ENCODE measurements around the gene RBP2. TPM values are rescaled to one million over a fixed set of nuclear protein-coding genes. Genes with fewer than 3 reads are reported as not detected.

RBP2 gene
- total and polyA plus RNA-seq, 10 of the 15 experiments (the other 5 are each of a cell fraction or from before 2014, with no cell fraction given): not detected

GRCh38 chr3:139440639-139441556, 35.4 kb downstream of the RBP2 start:
- BruUV-seq (replicated peaks): no TSS peak
- H3K27ac ChIP-seq (ENCODE audit: control insufficient read depth, insufficient read depth): no peak overlapping the region
- no peak for DNase-seq (ENCODE audit: low read depth, low spot score)
- H2AFZ ChIP-seq (ENCODE audit: control insufficient read depth, low read depth, low read length): no peak overlapping the region
- ATAC-seq: peak; percentile 44
- CTCF ChIA-PET: interaction anchor here (1.3 kb wide), 1 partner anchor 14 kb away, joined by 3 read pairs; no protein-coding TSS in a partner anchor
- RAD21 ChIA-PET (ENCODE audit: unreplicated experiment): no interaction called here
- no peaks in the 10 kb centered on the region for H3K9me3 ChIP-seq (replicated peaks; ENCODE audit: control insufficient read depth, insufficient read depth, low read length)
- WGBS (ENCODE audit: insufficient coverage, insufficient replicate concordance, low lambda C conversion rate, missing lambda C conversion rate): 86% methylated on average over 7 of the region's 7 CpGs
- H4K20me1 ChIP-seq (ENCODE audit: control insufficient read depth, insufficient read depth): no peaks in the 10 kb centered on the region
- intact Hi-C loops (cut with micrococcal nuclease; ENCODE audit: unreplicated experiment) (no loop called here), in situ Hi-C loops (cut with MboI) (loop anchor here (25.0 kb wide), 1 partner anchor 1421 kb away; no protein-coding TSS in a partner anchor)
- no peak overlapping the region for H3K9ac ChIP-seq (ENCODE audit: control insufficient read depth, insufficient read depth, low read length)
- H3K79me2 ChIP-seq (ENCODE audit: control insufficient read depth, insufficient read depth, low read length): no peaks in the 10 kb centered on the region
- no peaks in the 10 kb centered on the region for H3K36me3 ChIP-seq (ENCODE audit: control insufficient read depth in 2 of 2, insufficient read depth in 2 of 2, low read length in 1 of 2)
- SMC1A ChIA-PET (ENCODE audit: uncharacterized antibody, unreplicated experiment): interaction anchor here (0.6 to 1.6 kb wide), 2 partner anchors 13 to 16 kb away, joined by 3 to 6 read pairs; no protein-coding TSS in a partner anchor
- H3K4me1 ChIP-seq (ENCODE audit: control insufficient read depth, insufficient read depth, low read length): no peaks in the 10 kb centered on the region
- POLR2A ChIA-PET: no interaction called here
- H3K27me3 ChIP-seq (replicated peaks in 1 of 2; ENCODE audit: control insufficient read depth in 2 of 2, insufficient read depth in 2 of 2, low read length in 1 of 2): no peaks in the 10 kb centered on the region
- no peak overlapping the region for H3K4me2 ChIP-seq (ENCODE audit: control insufficient read depth, insufficient read depth)
- H3K4me3 ChIP-seq: no peak overlapping the region
- FAIRE-seq: no peak
- TF ChIP-seq RBBP5 (conservative IDR thresholded peaks at IDR 0.05) (no peak), SP1 (IDR thresholded peaks at IDR 0.05; ENCODE audit: low read depth, low read length) (no peak), WRNIP1 (IDR thresholded peaks at IDR 0.05; ENCODE audit: borderline replicate concordance, low read depth, low read length) (no peak), IRF4 (IDR thresholded peaks at IDR 0.05; ENCODE audit: low read depth, low read length) (no peak), YBX1 (IDR thresholded peaks at IDR 0.05) (no peak), EP300 (IDR thresholded peaks at IDR 0.05; ENCODE audit: borderline replicate concordance in 1 of 2, control insufficient read depth in 1 of 2, low read depth in 2 of 2, low read length in 2 of 2) (no peak), POLR2AphosphoS2 (IDR thresholded peaks at IDR 0.05; ENCODE audit: low read depth, low read length) (no peak), NFIC (IDR thresholded peaks at IDR 0.05; ENCODE audit: low read depth, low read length) (no peak), SMAD5 (IDR thresholded peaks at IDR 0.05; ENCODE audit: low read depth) (no peak), DPF2 (IDR thresholded peaks at IDR 0.05) (no peak), HDAC2 (IDR thresholded peaks at IDR 0.05) (no peak), NR2C1 (IDR thresholded peaks at IDR 0.05) (no peak), POLR2AphosphoS5 (IDR thresholded peaks at IDR 0.05; ENCODE audit: low read length) (no peak), TCF12 (IDR thresholded peaks at IDR 0.05; ENCODE audit: low read depth, low read length) (no peak), KAT2A (conservative IDR thresholded peaks at IDR 0.05; ENCODE audit: control insufficient read depth, low read depth, low read length) (no peak)
- TF ChIP-seq, protein P1, sequence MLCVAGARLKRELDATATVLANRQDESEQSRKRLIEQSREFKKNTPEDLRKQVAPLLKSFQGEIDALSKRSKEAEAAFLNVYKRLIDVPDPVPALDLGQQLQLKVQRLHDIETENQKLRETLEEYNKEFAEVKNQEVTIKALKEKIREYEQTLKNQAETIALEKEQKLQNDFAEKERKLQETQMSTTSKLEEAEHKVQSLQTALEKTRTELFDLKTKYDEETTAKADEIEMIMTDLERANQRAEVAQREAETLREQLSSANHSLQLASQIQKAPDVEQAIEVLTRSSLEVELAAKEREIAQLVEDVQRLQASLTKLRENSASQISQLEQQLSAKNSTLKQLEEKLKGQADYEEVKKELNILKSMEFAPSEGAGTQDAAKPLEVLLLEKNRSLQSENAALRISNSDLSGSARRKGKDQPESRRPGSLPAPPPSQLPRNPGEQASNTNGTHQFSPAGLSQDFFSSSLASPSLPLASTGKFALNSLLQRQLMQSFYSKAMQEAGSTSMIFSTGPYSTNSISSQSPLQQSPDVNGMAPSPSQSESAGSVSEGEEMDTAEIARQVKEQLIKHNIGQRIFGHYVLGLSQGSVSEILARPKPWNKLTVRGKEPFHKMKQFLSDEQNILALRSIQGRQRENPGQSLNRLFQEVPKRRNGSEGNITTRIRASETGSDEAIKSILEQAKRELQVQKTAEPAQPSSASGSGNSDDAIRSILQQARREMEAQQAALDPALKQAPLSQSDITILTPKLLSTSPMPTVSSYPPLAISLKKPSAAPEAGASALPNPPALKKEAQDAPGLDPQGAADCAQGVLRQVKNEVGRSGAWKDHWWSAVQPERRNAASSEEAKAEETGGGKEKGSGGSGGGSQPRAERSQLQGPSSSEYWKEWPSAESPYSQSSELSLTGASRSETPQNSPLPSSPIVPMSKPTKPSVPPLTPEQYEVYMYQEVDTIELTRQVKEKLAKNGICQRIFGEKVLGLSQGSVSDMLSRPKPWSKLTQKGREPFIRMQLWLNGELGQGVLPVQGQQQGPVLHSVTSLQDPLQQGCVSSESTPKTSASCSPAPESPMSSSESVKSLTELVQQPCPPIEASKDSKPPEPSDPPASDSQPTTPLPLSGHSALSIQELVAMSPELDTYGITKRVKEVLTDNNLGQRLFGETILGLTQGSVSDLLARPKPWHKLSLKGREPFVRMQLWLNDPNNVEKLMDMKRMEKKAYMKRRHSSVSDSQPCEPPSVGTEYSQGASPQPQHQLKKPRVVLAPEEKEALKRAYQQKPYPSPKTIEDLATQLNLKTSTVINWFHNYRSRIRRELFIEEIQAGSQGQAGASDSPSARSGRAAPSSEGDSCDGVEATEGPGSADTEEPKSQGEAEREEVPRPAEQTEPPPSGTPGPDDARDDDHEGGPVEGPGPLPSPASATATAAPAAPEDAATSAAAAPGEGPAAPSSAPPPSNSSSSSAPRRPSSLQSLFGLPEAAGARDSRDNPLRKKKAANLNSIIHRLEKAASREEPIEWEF (IDR thresholded peaks at IDR 0.05; ENCODE audit: insufficient replicate concordance, low read depth, low read length): no peak
- TF ChIP-seq, protein P2, sequence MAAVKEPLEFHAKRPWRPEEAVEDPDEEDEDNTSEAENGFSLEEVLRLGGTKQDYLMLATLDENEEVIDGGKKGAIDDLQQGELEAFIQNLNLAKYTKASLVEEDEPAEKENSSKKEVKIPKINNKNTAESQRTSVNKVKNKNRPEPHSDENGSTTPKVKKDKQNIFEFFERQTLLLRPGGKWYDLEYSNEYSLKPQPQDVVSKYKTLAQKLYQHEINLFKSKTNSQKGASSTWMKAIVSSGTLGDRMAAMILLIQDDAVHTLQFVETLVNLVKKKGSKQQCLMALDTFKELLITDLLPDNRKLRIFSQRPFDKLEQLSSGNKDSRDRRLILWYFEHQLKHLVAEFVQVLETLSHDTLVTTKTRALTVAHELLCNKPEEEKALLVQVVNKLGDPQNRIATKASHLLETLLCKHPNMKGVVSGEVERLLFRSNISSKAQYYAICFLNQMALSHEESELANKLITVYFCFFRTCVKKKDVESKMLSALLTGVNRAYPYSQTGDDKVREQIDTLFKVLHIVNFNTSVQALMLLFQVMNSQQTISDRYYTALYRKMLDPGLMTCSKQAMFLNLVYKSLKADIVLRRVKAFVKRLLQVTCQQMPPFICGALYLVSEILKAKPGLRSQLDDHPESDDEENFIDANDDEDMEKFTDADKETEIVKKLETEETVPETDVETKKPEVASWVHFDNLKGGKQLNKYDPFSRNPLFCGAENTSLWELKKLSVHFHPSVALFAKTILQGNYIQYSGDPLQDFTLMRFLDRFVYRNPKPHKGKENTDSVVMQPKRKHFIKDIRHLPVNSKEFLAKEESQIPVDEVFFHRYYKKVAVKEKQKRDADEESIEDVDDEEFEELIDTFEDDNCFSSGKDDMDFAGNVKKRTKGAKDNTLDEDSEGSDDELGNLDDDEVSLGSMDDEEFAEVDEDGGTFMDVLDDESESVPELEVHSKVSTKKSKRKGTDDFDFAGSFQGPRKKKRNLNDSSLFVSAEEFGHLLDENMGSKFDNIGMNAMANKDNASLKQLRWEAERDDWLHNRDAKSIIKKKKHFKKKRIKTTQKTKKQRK (IDR thresholded peaks at IDR 0.05; ENCODE audit: low read depth, low read length): no peak

All from GM12878 (cell line).